ENCODE measurements around the gene LMCD1.

LMCD1 gene

DNA sequence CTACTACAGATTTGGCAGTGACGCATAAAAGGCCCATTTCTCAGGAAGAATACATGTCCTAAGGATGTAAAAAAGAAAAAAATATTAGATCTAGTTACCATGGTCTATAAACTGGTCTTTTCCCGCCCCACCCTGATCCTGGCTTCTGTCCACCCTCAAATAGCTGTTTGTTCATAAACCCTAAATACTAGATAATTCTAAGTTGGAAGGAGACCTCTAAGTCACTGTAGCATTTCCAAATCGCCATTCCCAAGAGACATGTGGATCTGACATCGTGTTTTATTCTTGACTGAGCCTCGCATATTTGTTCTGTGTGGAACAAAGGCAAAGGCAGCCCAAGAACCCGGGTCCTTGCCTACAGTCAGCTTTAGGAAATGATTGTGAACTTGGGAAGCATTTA is 49.0 kb downstream of the LMCD1 start:
- in situ Hi-C loops (cut with HindIII; ENCODE audit: low pct_ligation_motif_present, low pct_unique_long_range_greater_than_20kb, low sequenced_read_pairs), result no loop called here
- no peak for DNase-seq

DNA sequence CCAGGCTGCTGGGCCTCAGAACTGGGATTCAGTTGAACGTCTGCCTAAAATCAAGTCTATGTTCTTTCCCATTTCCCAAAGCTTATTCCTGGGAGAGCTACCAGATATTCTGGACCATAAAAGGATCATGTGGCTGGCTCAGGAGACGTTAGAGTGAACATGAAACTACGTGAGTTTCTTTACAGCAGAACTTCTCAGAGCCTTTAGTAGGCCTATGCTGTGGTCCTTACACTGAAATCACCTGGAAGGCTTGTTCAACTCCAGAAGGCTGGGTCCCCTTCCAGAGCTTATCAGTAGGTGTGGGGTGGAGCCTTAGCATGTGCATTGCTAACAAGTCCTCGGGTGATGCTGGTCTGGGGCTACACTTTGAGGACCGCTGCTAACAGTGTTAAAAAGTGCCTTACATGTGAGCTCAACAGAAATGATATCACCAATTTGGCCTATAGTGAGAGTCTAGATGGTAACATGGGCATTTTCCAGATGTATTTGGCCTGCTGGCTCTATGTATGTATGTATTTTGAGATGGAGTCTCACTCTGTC is 50.7 kb downstream of the LMCD1 start:
- in situ Hi-C loops (cut with HindIII; ENCODE audit: low pct_ligation_motif_present, low pct_unique_long_range_greater_than_20kb, low sequenced_read_pairs), result no loop called here
- DNase-seq, result no peak

DNA sequence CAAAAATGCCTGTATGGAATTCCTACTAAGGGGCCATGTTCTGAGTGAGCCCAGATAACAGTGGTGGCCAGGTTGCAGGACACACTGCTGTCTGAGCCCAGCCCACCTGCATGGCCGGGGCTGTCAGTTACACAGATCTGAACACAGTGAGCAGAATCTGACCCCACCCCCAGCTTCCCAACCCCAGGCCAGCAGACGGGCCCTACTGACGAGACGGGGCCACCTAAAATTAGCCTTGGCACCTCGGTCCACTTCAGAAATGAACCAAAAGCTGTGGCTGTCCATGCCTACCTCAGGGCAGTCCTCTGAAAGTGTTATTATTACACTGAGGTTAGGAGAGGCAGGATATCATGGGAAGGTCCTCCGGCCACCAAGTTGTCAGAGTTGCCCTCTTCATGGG is 51.8 kb downstream of the LMCD1 start:
- DNase-seq, result no peak
- in situ Hi-C loops (cut with HindIII; ENCODE audit: low pct_ligation_motif_present, low pct_unique_long_range_greater_than_20kb, low sequenced_read_pairs), result no loop called here

DNA sequence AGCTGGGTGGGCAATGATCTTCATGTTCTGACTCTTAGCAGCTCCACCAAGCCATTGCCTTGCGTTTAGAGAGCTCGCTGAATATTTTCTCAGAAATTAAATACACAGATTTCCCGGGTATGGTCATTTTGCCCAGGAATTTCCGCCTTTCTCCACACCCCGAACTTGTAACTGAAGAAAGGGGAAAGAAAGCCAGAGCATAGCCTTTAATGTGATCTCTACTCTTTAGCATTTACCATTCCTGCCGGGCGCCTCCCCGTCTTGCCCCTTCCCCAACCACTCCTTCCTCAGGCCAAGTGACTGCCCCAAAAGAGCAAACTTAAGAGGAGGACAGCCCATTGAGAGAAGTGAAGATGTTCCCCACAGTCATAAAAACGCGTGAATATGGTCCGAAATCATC is 53.1 kb downstream of the LMCD1 start:
- no peak for DNase-seq
- in situ Hi-C loops (cut with HindIII; ENCODE audit: low pct_ligation_motif_present, low pct_unique_long_range_greater_than_20kb, low sequenced_read_pairs), result no loop called here

DNA sequence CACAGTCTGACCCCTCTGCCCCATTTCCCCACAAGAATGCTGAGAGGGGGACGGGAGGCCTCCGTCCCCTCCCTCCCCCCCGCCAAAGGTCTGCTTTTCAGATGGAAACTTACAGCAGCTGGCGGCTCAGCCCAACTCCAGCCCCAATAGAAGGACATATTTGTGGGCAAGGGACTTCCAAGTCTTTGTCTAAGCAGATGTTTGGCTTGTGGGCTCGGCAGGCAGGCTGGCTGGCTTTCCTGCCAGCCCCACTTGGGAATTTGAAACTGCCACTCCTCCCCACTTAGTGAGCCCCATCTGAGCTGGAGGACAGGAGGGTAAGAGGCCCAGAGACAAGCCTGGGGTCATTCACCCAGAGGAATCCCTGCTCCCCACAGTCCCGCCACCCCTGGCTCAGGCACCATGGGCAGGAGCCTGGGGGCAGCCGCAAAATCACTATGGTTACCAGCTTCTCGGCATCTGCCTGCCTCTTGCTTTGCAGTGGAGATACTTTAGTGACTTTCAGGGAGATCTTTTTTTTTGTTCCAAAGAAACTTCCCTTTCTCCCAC is 53.6 kb downstream of the LMCD1 start:
- no peak for DNase-seq

DNA sequence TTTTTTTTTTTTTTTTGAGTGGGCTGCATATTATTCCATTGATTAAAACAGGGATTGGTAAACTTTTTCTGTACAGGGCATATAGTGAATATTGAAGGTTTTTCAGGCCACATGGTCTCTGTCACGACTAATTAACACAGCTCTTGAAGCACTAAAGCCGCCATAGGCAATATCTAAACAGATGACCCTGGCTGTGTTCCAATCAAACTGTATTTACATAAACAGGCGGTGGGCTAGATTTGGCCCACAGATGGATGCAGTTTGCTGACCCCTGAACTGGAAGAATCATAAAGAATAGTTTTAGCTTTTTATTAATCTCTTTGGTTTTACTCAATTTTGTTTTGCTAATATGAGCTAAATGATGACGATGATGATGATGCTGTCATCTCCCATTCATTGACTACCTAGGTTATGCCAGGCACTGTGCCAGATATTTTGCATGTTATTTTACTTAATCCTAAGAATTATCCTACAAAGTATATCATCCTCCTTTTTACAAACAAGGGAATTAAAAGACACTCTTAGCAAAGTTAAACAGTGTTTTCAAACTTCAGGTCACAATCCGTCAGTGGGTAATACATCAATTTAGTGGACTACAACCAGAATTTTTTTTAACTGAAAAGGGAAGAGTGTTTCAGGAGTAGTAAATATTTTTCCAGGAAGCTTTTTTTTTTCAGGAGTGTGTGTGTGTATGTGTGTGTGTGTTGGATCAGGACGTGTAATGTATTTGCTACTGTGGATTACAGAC is 54.3 kb downstream of the LMCD1 start:
- no peak for DNase-seq
- in situ Hi-C loops (cut with HindIII; ENCODE audit: low pct_ligation_motif_present, low pct_unique_long_range_greater_than_20kb, low sequenced_read_pairs), result no loop called here

More for the DNA sequence above, 53.6 kb downstream of the LMCD1 start:
- in situ Hi-C loops (cut with HindIII; ENCODE audit: low pct_ligation_motif_present, low pct_unique_long_range_greater_than_20kb, low sequenced_read_pairs), result no loop called here

DNA sequence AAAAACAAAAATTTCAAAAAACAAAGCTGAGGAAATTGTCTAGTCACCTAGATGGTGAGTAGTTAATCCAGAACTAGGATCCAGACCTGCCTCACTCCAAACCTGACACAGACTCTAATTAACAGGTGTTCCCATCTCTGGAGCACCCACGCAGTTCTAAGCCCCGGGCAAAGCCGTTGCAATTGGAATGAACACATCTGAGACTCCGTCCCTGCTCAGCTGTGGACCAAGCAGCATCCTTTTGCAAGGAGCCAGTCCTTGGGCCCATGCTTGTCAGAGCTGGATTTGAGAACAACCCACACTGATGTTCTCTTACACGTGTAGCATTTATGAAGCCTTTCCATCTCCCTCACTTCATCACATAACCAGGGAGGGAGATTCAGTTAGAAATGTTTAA is 54.8 kb downstream of the LMCD1 start:
- in situ Hi-C loops (cut with HindIII; ENCODE audit: low pct_ligation_motif_present, low pct_unique_long_range_greater_than_20kb, low sequenced_read_pairs), result no loop called here
- no peak for DNase-seq

DNA sequence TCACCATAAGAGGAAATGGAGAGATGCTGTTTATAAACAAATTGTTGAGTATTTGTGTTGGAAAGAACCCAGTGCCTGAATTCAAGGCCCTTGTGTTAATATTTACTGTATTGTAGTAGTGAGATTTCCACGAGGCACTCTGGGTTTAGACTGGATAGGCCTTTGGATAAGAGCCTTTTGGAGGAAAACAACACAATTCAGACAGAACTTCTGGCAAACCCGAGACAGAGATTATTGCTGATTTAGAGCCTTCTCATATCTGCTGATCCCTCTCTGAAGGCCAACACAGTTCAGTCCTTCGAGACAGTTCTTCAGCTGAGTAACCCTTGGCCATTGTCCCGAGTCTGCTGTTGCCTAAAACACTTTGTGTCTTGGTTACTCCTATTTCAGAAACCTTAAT is 55.7 kb downstream of the LMCD1 start:
- DNase-seq, result no peak
- in situ Hi-C loops (cut with HindIII; ENCODE audit: low pct_ligation_motif_present, low pct_unique_long_range_greater_than_20kb, low sequenced_read_pairs), result no loop called here

DNA sequence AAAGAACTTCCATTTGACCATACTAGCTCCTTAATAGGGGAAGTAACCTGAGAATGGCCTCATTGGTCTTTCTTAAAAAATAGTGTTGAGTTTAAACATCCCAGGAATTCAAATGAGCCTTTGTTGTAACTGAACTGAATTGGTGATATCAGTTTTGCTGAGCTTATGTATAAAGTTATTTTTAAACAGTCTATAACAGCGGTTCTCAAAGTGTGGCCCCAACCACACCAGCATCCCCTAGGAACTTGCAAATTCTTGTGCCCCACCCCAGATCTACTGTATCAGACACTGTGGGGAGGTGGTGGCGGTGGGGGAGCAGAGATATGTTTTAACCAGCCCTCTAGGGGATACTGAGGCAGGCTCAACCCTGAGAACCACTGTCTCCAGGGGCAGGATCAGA is 57.0 kb downstream of the LMCD1 start:
- no peak for DNase-seq
- in situ Hi-C loops (cut with HindIII; ENCODE audit: low pct_ligation_motif_present, low pct_unique_long_range_greater_than_20kb, low sequenced_read_pairs), result no loop called here

DNA sequence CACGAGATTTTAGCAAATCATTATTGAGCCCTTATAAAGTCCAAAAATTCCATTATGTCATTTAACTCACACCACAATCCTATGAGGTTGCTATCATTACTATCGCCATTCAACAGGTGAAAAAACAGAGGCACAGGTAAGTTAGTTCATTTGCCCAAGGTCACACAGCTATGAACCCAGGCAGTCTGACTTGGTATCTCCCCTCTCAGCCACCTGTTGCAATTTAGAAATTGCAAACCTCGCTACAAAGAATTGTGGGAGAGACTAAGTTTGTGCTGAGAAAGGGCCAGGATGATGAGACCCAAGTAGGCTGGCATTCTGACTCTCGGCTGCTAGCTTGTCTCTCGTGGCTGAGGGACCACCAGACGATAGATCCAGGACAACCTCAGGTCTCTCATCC is 57.7 kb downstream of the LMCD1 start:
- DNase-seq, result no peak
- in situ Hi-C loops (cut with HindIII; ENCODE audit: low pct_ligation_motif_present, low pct_unique_long_range_greater_than_20kb, low sequenced_read_pairs), result no loop called here

DNA sequence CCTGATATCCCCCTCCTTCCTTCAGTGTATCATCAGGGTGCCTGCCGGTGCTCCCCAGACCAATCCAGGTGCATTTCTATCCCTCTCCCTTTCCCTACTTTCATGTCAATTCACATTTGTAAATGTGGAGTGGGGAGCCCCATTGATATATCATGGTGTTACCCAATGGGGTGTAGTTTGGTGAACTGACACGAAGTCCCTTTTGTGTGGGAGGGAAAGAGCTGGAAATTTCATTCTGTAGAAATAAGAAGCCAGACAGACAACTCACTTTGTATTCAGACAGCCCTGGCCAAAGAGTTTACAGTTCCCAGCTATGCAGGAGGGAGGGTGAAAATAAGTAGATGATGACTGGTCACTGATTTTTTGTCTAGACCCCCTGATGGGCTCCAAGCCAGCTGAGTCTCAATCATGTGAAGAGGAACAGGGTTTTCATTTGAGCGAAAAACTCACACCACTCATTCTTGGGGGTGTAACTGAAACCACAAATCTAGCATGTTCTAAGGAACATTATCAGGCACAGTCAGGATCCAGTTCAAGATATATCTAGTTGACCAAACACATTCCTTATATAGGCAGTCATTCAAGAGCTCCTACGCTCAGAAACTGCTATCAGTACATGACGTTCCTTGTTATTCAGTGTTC is 58.9 kb downstream of the LMCD1 start:
- no peak for DNase-seq
- in situ Hi-C loops (cut with HindIII; ENCODE audit: low pct_ligation_motif_present, low pct_unique_long_range_greater_than_20kb, low sequenced_read_pairs), result no loop called here

DNA sequence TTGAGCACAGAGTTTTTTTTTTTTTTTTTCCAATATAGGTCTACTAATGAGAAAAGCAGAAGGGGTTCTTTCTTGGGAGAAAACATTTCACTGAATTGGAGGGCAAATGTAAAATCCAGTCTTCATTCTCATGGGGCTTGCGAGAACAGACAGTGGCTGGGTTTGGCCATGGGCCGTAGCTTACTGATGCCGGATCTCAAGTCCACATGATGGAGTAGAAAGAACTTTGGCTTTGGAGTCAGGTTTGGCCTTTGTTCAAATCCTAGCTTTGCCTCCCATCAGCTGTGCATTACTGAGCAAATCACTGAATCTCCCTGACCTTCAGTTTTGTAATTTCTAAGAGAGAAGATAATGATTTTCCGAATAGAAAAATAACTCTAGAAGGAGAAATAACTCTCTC is 59.7 kb downstream of the LMCD1 start:
- no peak for DNase-seq
- in situ Hi-C loops (cut with HindIII; ENCODE audit: low pct_ligation_motif_present, low pct_unique_long_range_greater_than_20kb, low sequenced_read_pairs), result no loop called here

DNA sequence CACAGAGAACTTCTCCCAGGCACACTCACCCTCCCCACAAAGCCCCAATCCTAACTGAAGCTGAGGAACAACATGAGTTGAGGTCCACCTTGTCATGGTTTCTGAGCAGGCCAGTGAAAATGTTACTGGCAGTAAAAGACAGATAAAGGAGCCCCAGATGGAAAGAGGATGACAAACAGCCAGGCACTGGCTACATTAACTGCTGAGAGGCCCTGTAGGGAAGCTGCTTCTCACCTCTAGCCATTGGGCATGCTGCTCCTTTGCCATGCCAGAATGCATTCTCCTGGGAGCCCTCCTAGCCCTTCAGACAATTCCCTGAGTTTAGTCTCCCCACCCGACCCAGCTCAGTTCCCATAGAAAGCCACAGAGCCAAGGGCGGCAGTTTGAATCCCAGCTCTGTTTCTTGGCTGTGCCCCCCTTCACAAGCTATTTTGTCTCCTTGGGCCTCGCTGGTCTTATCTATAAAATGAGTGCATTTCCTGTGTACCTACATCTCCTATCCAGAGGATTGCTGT is 60.5 kb downstream of the LMCD1 start:
- in situ Hi-C loops (cut with HindIII; ENCODE audit: low pct_ligation_motif_present, low pct_unique_long_range_greater_than_20kb, low sequenced_read_pairs), result no loop called here
- no peak for DNase-seq

DNA sequence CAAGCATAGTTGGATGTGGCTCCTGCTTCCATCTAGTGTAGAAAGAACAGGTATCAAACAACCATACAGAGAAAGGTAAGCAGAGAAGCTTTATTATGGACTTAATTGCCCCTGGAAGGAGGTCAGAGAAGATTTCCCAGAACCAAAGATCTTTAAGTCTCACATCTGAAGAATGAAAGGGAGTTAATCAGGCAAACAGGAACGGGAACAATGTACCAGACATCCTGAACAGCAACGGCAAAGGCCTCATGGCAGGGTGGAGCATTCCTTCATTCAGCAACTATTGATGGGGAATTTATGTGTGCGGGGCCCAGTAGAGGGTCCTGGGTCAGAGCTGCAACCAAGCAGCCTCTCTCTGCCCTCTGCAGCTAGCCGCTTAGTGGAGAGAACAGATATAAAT is 61.5 kb downstream of the LMCD1 start:
- in situ Hi-C loops (cut with HindIII; ENCODE audit: low pct_ligation_motif_present, low pct_unique_long_range_greater_than_20kb, low sequenced_read_pairs), result no loop called here
- DNase-seq, result no peak

DNA sequence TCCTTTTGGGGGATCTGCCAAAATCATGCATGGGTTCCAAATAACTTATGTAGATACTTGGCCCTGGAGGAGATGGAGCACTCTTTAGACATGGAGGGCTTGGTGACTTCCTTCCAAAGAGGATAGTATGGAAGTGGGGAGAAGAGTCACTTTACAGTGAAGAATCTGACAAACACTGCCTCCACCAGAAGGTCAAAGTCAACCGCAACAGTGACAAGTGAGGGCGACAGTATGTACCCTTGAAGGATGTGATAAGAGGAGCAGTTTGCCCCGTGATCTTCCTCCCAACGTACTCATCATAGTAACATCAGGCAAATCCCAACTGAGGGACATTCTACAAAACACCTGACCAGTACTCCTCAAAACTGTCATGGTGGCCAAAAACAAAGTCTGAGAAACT is 62.0 kb downstream of the LMCD1 start:
- in situ Hi-C loops (cut with HindIII; ENCODE audit: low pct_ligation_motif_present, low pct_unique_long_range_greater_than_20kb, low sequenced_read_pairs), result no loop called here
- DNase-seq, result no peak

DNA sequence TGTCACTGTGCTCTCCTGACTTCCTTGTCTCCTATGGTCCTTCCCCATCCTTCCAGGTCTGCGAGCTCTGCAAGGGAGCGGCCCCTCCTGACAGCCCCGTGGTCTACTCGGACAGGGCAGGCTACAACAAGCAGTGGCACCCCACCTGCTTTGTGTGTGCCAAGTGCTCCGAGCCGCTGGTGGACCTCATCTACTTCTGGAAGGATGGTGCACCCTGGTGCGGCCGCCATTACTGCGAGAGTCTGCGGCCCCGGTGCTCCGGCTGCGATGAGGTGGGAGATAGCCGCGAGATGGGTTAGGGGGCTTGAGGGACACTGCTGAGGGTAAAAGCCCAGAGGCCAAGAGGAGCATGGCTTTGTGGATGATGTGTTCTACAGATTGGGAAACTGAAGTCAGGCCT is 63.8 kb downstream of the LMCD1 start:
- DNase-seq, result no peak
- in situ Hi-C loops (cut with HindIII; ENCODE audit: low pct_ligation_motif_present, low pct_unique_long_range_greater_than_20kb, low sequenced_read_pairs), result no loop called here

DNA sequence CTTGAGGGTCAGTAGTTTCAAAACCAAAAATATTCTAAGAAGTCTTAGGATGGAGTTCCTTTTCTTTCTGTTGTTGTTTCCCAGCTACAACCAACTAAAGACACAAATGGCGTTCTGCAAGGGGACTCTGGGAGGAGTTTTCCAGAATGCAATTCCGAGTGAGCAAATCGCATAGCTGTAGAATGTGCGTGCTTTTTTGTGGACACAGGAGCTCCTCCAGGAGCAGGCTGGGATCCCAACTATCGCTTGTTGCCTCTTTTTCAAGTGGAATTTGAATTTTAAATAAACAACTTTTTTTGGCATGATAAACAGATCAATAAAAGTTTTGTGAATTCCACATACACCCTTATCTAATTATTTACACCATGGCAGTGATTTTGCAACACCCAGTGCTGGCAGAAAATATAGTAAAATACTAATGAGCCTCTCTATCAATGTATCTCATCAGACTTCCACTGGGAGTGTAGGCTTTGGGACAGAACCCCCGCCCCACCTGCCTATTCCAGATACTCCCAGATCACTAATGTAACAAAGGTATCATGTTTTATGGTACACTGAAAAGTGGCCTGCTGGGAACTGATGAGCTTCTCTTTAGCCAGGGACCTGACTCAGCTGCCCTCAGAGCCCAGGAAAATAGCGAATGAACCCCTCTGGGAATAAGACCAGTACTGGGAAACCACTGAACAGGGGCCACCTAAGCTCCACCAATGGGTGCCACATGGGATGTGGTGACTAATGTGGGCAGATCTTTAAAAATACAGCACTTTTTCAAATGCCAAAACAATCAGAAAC is 66.4 kb downstream of the LMCD1 start:
- no peak for DNase-seq
- in situ Hi-C loops (cut with HindIII; ENCODE audit: low pct_ligation_motif_present, low pct_unique_long_range_greater_than_20kb, low sequenced_read_pairs), result no loop called here

DNA sequence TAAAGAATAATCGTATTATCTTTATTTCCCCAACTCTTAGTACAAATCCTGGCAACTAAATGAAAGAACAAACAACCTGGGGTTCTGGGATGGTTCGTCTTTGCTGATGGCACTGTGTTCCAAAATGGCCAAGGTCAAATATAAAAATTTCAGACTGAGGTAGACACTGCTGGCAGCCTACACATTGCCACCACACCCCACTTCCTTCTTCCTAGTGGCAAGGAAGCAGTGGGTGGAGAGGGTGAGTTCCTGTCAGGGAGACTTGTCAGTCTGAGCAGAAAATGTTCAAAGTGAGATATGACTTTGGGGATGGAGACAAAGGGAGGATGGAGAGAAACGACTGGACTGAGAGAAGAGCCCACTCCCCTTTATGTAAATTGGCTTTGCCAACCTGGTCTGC is 69.6 kb downstream of the LMCD1 start:
- in situ Hi-C loops (cut with HindIII; ENCODE audit: low pct_ligation_motif_present, low pct_unique_long_range_greater_than_20kb, low sequenced_read_pairs), result no loop called here
- DNase-seq, result no peak

DNA sequence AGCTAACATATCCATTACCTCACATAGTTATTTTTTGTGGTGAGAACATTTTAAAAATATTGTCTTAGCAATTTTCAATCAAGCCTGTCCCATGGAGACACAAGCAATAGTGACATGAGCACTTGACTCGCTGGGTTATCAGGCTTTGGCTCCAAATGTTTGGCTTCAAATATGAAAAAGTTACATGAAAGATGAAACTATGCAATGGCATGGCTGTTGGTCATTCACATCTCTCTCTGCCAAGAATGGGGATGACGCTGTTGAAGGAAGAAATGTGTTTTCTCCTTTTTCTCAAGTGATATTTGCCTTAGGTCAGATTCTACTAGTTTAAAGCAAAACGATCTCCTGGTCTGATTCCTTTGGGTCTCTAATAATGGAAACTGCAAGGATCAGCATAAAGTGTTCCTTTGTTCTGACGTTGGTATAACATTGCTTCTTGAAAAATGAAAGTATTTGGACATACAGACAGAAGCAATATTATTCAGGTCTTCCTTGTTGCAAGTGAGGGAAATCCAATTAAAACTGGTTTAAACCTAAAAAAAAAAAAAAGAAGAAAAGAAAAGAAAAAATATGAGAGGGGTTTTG is 71.8 kb downstream of the LMCD1 start:
- DNase-seq, result no peak
- in situ Hi-C loops (cut with HindIII; ENCODE audit: low pct_ligation_motif_present, low pct_unique_long_range_greater_than_20kb, low sequenced_read_pairs), result no loop called here
